GM21423 (cell line): ENCODE data around the gene AMMECR1L.
"Not testable (repeated sequence)": the region's sequence is repeated elsewhere in the genome, so short reads cannot be mapped to it uniquely, and the experiment has no call there.

Experiments used
- ATAC-seq: cut with Tn5 transposase; IDR thresholded peaks from one replicate; pipeline ENCODE4 v1.9.1; 2021; ENCODE audit warnings: mild to moderate bottlenecking, moderate library complexity; ENCODE audit not compliant: unreplicated experiment

The AMMECR1L gene

DNA sequence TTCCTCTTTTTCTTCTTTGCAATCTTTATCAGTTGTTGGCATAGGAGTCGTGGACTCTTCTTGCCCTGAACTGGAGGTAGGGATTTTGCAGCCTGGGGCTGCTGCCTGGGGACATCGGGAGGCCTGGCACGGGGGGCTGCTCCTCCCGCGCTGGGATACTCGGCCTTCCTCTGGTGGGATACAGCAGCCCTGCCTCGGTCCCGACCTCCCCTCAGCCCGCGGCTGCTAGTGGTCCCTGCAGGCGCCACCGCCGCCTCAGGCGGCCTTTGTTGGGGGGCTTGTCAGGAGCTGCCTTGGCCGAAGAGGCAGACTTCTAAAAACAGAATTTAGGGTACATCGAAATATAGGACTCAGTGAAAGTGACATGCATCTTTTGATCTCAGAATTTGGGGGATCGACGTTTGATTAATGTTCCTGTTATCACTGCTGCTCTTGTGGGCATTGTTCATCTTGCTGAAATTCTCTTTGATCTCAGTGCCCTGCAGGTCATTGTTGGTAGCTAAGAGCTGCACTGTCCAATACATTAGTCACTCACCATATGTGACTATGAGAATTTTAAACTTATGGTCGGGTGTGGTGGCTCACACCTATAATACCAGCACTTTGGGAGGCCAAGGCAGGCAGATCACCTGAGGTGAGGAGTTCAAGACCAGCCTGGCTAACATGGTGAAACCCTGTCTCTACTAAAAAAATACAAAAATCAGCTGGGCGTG, 44.1 kb downstream of the AMMECR1L start:
- ATAC-seq = no peak

- no peak for ATAC-seq
Observed at GRCh38 chr2:127840893-127841292, 44.9 kb downstream of the AMMECR1L start.

DNA sequence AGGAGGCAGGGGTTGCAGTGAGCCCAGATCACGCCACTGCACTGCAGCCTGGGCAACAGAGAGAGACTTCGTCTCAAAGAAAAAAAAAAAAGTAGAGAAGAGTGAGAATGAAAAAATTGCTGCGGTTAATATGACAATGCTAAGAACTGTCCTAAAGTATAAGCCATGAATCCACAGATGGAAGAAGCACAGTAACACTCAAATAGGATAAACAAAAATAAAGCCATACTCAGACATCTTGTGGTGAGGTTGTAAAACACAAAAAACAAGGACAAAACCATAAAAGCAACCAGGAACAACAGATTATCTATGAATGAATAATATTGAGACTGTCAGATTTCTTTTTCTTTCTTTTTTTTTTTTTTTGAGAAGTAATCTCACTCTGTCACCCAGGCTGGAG, 50.8 kb downstream of the AMMECR1L start:
- no peak for ATAC-seq

DNA sequence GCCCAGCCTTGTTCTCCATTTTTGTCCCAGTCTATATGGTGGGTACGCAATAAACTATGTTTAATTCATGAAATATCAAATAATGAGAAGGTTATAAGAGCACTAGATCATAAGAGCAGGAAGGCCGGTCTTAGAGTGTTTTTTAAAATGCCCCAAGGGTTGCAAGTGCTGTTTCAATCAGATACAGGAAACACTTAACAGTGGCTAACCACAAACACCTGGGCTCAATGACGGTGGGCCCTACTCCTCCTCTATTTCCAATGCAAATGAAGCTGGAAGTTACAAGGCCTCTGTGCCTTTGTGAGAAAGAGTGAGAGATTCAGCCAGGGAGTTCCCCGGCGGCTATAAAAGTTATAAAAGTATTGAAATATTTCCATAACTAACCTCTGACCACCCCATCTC, 55.9 kb downstream of the AMMECR1L start:
- peak; percentile 94 for ATAC-seq

GRCh38 chr2:127826708-127827107, 59.0 kb downstream of the AMMECR1L start:
- ATAC-seq = not testable (repeated sequence)

DNA sequence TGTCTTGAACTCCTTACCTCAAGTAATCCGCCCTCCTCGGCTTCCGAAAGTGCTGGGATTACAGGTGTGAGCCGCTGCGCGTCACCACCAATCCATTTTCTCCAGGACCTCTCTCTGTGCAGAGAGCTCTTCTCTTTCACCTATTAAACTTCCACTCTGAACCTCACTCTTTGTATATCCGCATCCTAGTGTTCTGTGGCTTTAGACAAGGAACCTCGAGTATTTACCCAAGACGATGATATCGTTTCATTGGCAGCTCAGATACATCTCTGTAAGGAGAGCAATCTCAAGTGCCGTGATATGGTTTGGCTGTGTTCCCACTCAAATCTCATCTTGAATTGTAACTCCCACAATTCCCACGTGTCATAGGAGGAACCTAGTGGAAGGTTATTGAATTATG, 59.7 kb downstream of the AMMECR1L start:
- no peak for ATAC-seq

- no peak for ATAC-seq
Observed at GRCh38 chr2:127820080-127820668, 65.6 kb downstream of the AMMECR1L start.

DNA sequence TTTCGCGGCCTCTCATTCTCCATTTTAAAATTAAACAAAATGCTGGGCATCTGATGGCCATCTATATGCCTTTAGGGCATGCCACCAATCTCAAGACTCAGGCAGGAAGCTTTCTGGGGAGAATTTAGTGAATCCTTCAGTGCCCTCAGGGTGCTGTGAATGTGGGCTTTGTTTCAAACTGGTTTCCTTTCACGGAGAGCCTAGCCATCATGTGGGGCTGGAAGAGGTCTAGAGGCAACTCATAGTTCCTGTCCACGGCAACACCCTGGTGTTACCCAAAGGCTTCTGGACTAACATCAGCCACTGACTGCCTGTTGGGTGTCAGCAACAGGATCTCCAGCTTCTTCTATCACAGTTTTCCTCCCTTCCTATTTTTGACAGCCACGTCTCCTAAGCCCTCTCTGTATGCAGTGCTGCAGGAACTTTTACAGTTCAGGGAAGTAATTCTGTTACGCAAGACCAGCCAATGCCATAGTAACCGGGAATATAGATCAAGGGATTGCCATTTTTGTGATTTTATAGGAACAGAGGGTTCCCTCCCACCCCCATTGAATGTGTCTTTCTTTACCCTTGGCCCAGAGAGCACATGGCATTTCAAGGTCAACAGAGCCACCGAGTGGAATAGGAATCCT, 66.8 kb downstream of the AMMECR1L start:
- ATAC-seq = no peak

DNA sequence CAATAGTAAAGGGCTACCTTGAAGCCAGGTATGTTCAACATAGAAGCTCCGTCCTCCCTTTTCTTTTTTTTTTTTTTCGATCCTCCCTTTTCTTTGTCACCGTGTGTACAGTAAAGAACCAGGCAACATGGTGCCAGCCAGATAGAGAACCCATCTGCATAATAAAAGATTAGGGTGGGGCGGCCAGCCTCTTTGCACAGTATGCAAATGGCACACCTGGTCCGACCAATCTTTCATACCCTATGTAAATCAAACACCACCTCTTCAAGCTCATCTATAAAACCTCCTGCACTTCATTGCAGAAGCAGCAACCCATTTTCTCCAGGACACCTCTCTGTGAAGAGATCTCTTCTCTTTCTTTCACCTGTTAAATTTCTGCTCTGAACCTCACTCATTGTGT, 67.5 kb downstream of the AMMECR1L start:
- ATAC-seq = no peak

- no peak for ATAC-seq
Observed at GRCh38 chr2:127814677-127815076, 71.1 kb downstream of the AMMECR1L start.

GRCh38 chr2:127812441-127812840, 73.3 kb downstream of the AMMECR1L start:
- ATAC-seq = not testable (repeated sequence)
